ENCODE measurements around the gene FNDC3B. TPM values are rescaled to one million over a fixed set of nuclear protein-coding genes. Genes with fewer than 3 reads are reported as not detected.

Gene FNDC3B
- polyA plus RNA-seq, 1 donor: 25.9 TPM

DNA sequence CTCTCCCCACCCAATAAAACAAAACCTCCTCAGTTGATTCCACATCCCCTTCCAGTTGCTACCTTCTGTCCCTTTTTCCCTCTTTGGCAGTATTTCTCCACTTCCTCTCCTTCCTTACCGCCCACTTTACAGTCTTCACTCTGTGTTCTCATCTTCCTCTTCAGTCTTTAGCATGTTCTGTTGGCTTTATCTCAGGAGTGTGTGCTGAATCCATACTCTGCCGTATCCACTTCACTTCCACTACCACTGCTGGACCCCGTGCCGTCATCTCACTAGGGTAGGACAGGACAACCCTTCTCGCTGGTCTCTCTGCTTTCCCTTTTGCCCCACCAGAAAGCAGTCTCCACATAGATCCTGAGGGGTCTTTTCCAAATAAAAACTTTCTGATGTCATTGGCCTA is 74.3 kb downstream of the FNDC3B start:
- H3K4me1 ChIP-seq (ENCODE audit: control insufficient read depth, insufficient read depth, low read length): no peaks in the 10 kb centered on the region
- no peaks in the 10 kb centered on the region for H3K27me3 ChIP-seq (ENCODE audit: control insufficient read depth, insufficient read depth, low read length)
- 89% methylated on average over 1 of the region's 5 CpGs for WGBS (ENCODE audit: insufficient coverage, low lambda C conversion rate)
- H3K9me3 ChIP-seq (ENCODE audit: control insufficient read depth, low read depth, low read length): no peaks in the 10 kb centered on the region
- H3K4me3 ChIP-seq (ENCODE audit: low read length): no peak overlapping the region
- peaks cover 32% of the 10 kb centered on the region for H3K36me3 ChIP-seq (ENCODE audit: control insufficient read depth, insufficient read depth, low read length)
- H3K27ac ChIP-seq (ENCODE audit: low read length): no peak overlapping the region
- no peak for DNase-seq

DNA sequence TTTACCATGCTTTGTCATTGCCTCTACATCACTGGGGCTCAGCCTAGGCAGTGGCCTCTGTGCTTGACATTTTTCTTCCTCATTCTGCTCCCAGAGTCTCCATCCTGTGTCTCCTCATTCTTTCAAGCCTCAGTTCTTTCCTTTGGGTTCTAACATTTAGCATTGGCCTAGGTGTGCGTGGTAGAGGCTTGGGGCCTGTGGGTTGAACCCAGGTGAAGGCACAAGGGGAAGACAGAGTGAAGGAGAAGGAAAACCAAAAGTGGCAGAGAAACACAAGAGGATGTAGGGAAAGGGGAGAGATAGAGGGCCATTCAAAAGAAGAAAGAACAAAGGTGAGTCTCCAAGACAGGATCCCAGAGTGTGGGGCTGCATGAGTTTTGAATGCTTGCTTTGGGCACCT is 75.7 kb downstream of the FNDC3B start:
- peaks cover 8% of the 10 kb centered on the region for H3K4me1 ChIP-seq (ENCODE audit: control insufficient read depth, insufficient read depth, low read length)
- H3K36me3 ChIP-seq (ENCODE audit: control insufficient read depth, insufficient read depth, low read length): peaks cover 30% of the 10 kb centered on the region
- H3K27ac ChIP-seq (ENCODE audit: low read length): no peak overlapping the region
- no peaks in the 10 kb centered on the region for H3K27me3 ChIP-seq (ENCODE audit: control insufficient read depth, insufficient read depth, low read length)
- WGBS (ENCODE audit: insufficient coverage, low lambda C conversion rate): no CpG with 5 or more reads among the region's 1 CpG
- H3K9me3 ChIP-seq (ENCODE audit: control insufficient read depth, low read depth, low read length): no peaks in the 10 kb centered on the region
- DNase-seq: no peak
- H3K4me3 ChIP-seq (ENCODE audit: low read length): no peak overlapping the region

DNA sequence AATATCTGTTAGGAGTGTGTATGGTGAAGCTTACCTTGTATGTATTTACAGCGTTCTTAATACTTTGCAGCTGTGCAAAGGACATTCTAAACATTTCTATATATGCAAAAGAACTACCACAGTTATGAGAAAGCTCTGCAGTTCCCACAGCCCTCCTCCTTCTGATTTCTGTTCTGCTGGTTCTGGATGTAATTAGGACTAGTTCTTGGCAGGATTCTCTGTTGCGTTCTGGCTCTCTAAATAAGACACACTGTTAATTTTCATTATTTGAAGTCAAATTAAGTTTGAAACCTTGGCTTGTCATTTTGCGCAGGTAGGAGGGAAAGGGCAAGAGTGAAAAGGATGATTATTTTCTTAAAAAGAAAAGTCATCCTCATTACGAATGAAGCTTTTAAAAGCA is 76.4 kb downstream of the FNDC3B start:
- 89% methylated on average over 2 of the region's 4 CpGs for WGBS (ENCODE audit: insufficient coverage, low lambda C conversion rate)
- H3K27ac ChIP-seq (ENCODE audit: low read length): no peak overlapping the region
- no peak for DNase-seq
- H3K4me3 ChIP-seq (ENCODE audit: low read length): no peak overlapping the region
- no peaks in the 10 kb centered on the region for H3K9me3 ChIP-seq (ENCODE audit: control insufficient read depth, low read depth, low read length)
- H3K36me3 ChIP-seq (ENCODE audit: control insufficient read depth, insufficient read depth, low read length): peaks cover 30% of the 10 kb centered on the region
- no peaks in the 10 kb centered on the region for H3K27me3 ChIP-seq (ENCODE audit: control insufficient read depth, insufficient read depth, low read length)
- peaks cover 8% of the 10 kb centered on the region for H3K4me1 ChIP-seq (ENCODE audit: control insufficient read depth, insufficient read depth, low read length)

DNA sequence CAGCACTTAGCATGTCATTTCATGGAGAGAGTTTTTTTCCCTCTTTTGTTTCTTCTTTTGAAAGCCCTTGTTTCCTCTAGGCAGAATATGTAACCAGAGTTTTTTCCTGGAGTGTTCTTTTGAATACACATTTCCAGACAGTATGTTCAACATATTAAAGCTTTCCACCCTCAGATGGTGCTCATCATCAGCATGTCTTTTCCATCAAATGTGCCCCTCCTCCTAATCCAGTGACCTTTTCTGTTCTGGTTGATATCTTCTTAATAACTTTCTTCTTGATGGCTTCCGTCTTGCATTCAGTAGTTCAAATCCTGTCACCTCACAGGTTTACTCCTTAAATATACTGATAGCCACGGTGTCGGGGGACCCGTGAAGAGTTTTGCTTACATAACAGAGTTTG is 78.6 kb downstream of the FNDC3B start:
- no peak overlapping the region for H3K4me3 ChIP-seq (ENCODE audit: low read length)
- DNase-seq: no peak
- H3K9me3 ChIP-seq (ENCODE audit: control insufficient read depth, low read depth, low read length): no peaks in the 10 kb centered on the region
- H3K4me1 ChIP-seq (ENCODE audit: control insufficient read depth, insufficient read depth, low read length): peaks cover 8% of the 10 kb centered on the region
- no peaks in the 10 kb centered on the region for H3K27me3 ChIP-seq (ENCODE audit: control insufficient read depth, insufficient read depth, low read length)
- 80% methylated on average over 1 of the region's 4 CpGs for WGBS (ENCODE audit: insufficient coverage, low lambda C conversion rate)
- peaks cover 31% of the 10 kb centered on the region for H3K36me3 ChIP-seq (ENCODE audit: control insufficient read depth, insufficient read depth, low read length)
- H3K27ac ChIP-seq (ENCODE audit: low read length): no peak overlapping the region

DNA sequence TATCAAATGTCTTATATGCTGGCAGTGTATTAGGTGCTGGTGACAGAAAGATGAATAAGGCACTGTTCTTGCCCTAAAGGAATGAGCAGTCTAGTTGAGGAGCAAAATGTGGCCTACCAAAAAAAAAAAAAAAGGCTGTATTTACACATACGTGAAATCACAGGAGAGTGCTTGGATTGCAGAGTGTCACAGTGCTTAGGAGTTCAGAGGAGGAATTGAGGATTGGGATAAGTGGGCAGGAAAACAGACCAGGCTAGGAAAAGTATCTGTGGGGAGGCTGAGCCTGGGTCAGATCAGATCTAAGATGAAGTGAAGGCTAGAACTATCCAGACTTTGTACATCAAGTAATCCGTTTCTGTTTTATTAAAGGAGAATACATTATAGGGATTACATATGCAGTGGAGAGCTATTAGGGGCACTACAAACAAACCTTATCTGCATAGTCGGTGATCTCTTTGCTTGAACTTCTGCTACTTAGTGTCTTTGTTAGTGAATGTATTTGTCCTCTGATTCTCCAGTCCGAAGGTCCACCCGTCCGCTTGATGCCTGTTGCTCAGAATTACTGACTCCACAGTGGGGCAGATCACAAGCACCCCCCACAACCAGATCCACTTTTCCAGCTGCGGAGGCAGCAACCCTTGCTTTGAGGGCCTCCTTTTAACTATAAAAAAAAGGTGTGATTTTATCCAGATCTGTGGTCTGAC is 80.0 kb downstream of the FNDC3B start:
- WGBS (ENCODE audit: insufficient coverage, low lambda C conversion rate): no CpG with 5 or more reads among the region's 7 CpGs
- Histone ChIP-seq H3K36me3 (ENCODE audit: control insufficient read depth, insufficient read depth, low read length) (peaks cover 32% of the 10 kb centered on the region), H3K27me3 (ENCODE audit: control insufficient read depth, insufficient read depth, low read length) (no peaks in the 10 kb centered on the region), H3K4me3 (ENCODE audit: low read length) (no peak overlapping the region), H3K9me3 (ENCODE audit: control insufficient read depth, low read depth, low read length) (no peaks in the 10 kb centered on the region), H3K4me1 (ENCODE audit: control insufficient read depth, insufficient read depth, low read length) (peaks cover 8% of the 10 kb centered on the region), H3K27ac (ENCODE audit: low read length) (peak overlapping the region; percentile 47)
- peak; percentile 65 to 79 for DNase-seq

DNA sequence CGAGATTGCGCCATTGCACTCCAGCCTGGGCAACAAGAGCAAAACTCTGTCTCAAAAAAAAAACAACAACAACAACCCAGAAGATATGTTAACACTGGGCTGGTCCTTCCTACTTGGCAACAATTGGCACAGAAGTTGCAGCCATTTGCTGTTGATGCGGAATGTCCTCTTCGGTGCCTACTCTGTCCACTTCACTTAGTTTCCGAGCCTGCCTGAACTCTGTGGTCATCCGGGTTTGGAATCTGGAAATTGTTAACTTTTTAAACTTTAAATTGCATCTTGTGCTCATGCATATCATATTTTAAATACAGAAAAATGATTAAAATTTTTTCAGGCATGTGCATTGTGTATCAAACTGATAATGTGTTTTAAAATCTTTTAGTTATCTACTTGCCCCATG is 81.5 kb downstream of the FNDC3B start:
- Histone ChIP-seq H3K4me3 (ENCODE audit: low read length) (no peak overlapping the region), H3K9me3 (ENCODE audit: control insufficient read depth, low read depth, low read length) (no peaks in the 10 kb centered on the region), H3K4me1 (ENCODE audit: control insufficient read depth, insufficient read depth, low read length) (peaks cover 8% of the 10 kb centered on the region), H3K36me3 (ENCODE audit: control insufficient read depth, insufficient read depth, low read length) (peaks cover 22% of the 10 kb centered on the region), H3K27me3 (ENCODE audit: control insufficient read depth, insufficient read depth, low read length) (no peaks in the 10 kb centered on the region), H3K27ac (ENCODE audit: low read length) (no peak overlapping the region)
- 100% methylated on average over 2 of the region's 6 CpGs for WGBS (ENCODE audit: insufficient coverage, low lambda C conversion rate)
- no peak for DNase-seq

DNA sequence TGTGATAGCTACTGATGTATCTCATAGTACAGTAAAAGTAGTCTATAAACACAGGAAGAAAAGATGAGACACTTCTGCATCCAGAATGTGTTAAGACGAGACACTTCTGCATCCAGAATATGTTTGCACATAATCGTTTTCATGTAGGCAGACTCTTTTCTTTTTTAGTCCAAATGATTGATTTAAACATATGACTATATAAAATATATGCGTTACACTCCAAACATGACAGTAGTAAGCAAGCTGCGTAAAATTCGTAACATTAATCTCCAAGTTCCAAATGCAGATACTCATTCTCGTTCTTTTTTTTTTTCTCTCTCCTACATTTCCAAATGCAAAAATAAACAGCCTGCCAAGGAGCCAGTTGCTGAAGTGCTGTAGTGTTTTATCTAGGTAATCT is 82.6 kb downstream of the FNDC3B start:
- 100% methylated on average over 4 of the region's 6 CpGs for WGBS (ENCODE audit: insufficient coverage, low lambda C conversion rate)
- no peaks in the 10 kb centered on the region for H3K27me3 ChIP-seq (ENCODE audit: control insufficient read depth, insufficient read depth, low read length)

DNA sequence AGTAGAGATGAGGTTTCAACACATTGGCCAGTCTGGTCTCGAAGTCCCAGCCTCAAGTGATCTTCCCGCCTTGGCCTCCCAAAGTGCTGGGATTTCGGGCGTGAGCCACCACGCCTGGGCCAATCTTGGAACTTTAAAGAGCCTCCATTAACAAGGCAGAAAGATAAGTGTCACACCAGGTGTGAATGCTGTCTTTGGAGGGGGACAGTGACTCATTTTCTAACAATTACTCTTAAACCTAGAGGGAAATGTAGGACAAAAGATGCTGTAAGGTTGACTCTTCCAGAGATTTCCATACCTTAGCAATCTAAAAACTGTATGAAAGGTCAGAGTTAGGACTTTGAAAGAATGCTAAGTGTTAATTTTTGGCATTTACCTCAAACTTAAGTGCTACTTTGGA is 84.9 kb downstream of the FNDC3B start:
- no peak overlapping the region for H3K27ac ChIP-seq (ENCODE audit: low read length)
- WGBS (ENCODE audit: insufficient coverage, low lambda C conversion rate): no CpG with 5 or more reads among the region's 5 CpGs
- H3K9me3 ChIP-seq (ENCODE audit: control insufficient read depth, low read depth, low read length): peaks cover 3% of the 10 kb centered on the region
- DNase-seq: no peak
- no peaks in the 10 kb centered on the region for H3K27me3 ChIP-seq (ENCODE audit: control insufficient read depth, insufficient read depth, low read length)
- peaks cover 11% of the 10 kb centered on the region for H3K4me1 ChIP-seq (ENCODE audit: control insufficient read depth, insufficient read depth, low read length)
- no peak overlapping the region for H3K4me3 ChIP-seq (ENCODE audit: low read length)
- H3K36me3 ChIP-seq (ENCODE audit: control insufficient read depth, insufficient read depth, low read length): peaks cover 19% of the 10 kb centered on the region

More for the DNA sequence above, 82.6 kb downstream of the FNDC3B start:
- Histone ChIP-seq H3K9me3 (ENCODE audit: control insufficient read depth, low read depth, low read length) (no peaks in the 10 kb centered on the region), H3K4me3 (ENCODE audit: low read length) (no peak overlapping the region), H3K27ac (ENCODE audit: low read length) (no peak overlapping the region), H3K36me3 (ENCODE audit: control insufficient read depth, insufficient read depth, low read length) (peaks cover 19% of the 10 kb centered on the region), H3K4me1 (ENCODE audit: control insufficient read depth, insufficient read depth, low read length) (peaks cover 8% of the 10 kb centered on the region)
- DNase-seq: no peak

DNA sequence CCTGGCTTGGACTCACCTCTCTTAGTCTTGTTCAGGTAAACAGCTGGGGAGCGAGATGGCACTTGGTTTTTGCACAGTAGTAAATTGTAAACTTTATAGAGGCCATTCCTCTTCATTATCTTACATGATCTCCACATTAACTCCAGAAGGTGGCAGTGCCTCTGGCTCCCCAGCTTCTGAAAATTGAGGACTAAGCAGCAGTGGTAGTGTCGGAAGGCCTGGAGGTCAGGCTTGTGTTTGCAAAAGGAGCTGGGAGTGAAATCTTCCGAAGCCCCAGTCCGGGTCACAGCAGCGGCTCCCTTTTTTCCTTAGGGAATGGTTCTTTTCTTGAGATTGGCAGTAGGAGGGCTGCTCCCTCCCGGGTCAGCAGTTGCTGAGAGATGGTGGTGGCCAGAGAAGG is 85.7 kb downstream of the FNDC3B start:
- Histone ChIP-seq H3K27ac (ENCODE audit: low read length) (peak overlapping the region; percentile 5), H3K4me1 (ENCODE audit: control insufficient read depth, insufficient read depth, low read length) (peaks cover 6% of the 10 kb centered on the region), H3K36me3 (ENCODE audit: control insufficient read depth, insufficient read depth, low read length) (peaks cover 19% of the 10 kb centered on the region), H3K27me3 (ENCODE audit: control insufficient read depth, insufficient read depth, low read length) (no peaks in the 10 kb centered on the region), H3K9me3 (ENCODE audit: control insufficient read depth, low read depth, low read length) (peaks cover 3% of the 10 kb centered on the region), H3K4me3 (ENCODE audit: low read length) (no peak overlapping the region)
- DNase-seq: no peak
- WGBS (ENCODE audit: insufficient coverage, low lambda C conversion rate): no CpG with 5 or more reads among the region's 6 CpGs

DNA sequence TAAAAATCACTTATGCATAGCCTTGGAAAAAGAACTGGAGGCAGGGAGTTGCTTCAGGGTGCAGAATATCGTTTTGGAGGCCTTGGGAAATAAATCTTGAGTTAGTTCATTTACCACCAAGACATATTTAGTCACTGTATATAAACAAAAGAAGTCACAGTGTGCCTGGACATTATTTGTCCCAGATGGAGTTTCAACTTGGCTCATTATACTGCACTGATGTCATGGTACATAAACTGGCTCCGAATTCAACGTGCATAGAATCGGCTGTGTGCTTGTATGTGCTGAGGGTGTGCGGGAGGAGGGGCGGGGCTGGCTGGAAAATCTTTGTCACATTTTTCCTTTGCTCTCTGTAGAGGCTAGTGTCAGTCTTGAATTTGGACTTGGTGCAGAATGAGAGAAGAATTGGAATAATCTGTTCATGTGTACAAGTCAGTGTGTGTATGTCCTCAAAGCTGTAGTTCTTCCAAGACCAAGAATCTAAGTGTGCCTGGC is 86.6 kb downstream of the FNDC3B start:
- H3K36me3 ChIP-seq (ENCODE audit: control insufficient read depth, insufficient read depth, low read length): peaks cover 17% of the 10 kb centered on the region
- no peak overlapping the region for H3K4me3 ChIP-seq (ENCODE audit: low read length)
- DNase-seq: peak; percentile 47 to 66
- H3K27me3 ChIP-seq (ENCODE audit: control insufficient read depth, insufficient read depth, low read length): no peaks in the 10 kb centered on the region
- H3K9me3 ChIP-seq (ENCODE audit: control insufficient read depth, low read depth, low read length): peaks cover 3% of the 10 kb centered on the region
- peaks cover 9% of the 10 kb centered on the region for H3K4me1 ChIP-seq (ENCODE audit: control insufficient read depth, insufficient read depth, low read length)
- WGBS (ENCODE audit: insufficient coverage, low lambda C conversion rate): no CpG with 5 or more reads among the region's 6 CpGs
- peak overlapping the region; percentile 5 for H3K27ac ChIP-seq (ENCODE audit: low read length)

DNA sequence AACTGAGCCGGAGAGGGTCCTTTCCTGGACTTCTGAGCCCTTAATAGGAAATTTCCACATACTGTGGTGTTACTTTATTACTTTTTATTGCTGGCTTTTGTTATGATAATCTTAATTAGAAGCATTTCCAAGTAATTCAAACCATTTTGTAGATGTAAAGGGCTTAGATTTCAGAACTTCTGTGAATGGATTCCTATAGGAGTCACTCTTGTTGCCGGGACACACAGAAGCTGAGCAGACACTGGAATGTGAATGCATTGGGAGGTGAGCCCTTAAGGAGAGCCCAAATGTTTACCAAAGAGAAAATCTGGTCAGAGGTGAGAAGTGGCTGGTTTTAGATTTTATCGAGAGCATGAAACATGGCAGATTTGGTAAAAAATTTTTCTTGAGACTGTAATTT is 87.4 kb downstream of the FNDC3B start:
- H3K36me3 ChIP-seq (ENCODE audit: control insufficient read depth, insufficient read depth, low read length): peaks cover 17% of the 10 kb centered on the region
- no peaks in the 10 kb centered on the region for H3K27me3 ChIP-seq (ENCODE audit: control insufficient read depth, insufficient read depth, low read length)
- H3K9me3 ChIP-seq (ENCODE audit: control insufficient read depth, low read depth, low read length): peaks cover 3% of the 10 kb centered on the region
- H3K4me3 ChIP-seq (ENCODE audit: low read length): no peak overlapping the region
- WGBS (ENCODE audit: insufficient coverage, low lambda C conversion rate): no CpG with 5 or more reads among the region's 3 CpGs
- peak overlapping the region; percentile 5 for H3K27ac ChIP-seq (ENCODE audit: low read length)
- peaks cover 9% of the 10 kb centered on the region for H3K4me1 ChIP-seq (ENCODE audit: control insufficient read depth, insufficient read depth, low read length)
- DNase-seq: no peak
